H9 (cell line): ENCODE results near the gene SHISAL2B. TPM values are rescaled to one million over a fixed set of nuclear protein-coding genes. Genes with fewer than 3 reads are reported as not detected.

Source experiments
- DNase-seq: peaks from one replicate; pipeline ENCODE4 v3.0.0-alpha.2; 2017
- H2AFZ ChIP-seq: one replicate; pipeline ENCODE4 v1.6.1; 2013; ENCODE audit warnings: mild to moderate bottlenecking, low read length, control low read depth, moderate library complexity
- H2AK5ac ChIP-seq: 2 replicates; pipeline ENCODE4 v1.6.1; 2013; ENCODE audit warnings: low read length, control low read depth, mixed read lengths; ENCODE audit not compliant: insufficient read length
- H2BK120ac ChIP-seq: one replicate; pipeline ENCODE4 v1.6.1; 2013; ENCODE audit warnings: low read depth, mild to moderate bottlenecking, low read length, control low read depth, inconsistent platforms; ENCODE audit not compliant: poor library complexity, severe bottlenecking
- H2BK12ac ChIP-seq: 2 replicates; pipeline ENCODE4 v1.6.1; 2013; ENCODE audit warnings: low read length, control low read depth, mixed read lengths, low read depth; ENCODE audit not compliant: insufficient read length
- H2BK15ac ChIP-seq: 2 replicates; pipeline ENCODE4 v1.6.1; 2013; ENCODE audit warnings: low read depth, low read length, control low read depth
- H2BK20ac ChIP-seq: one replicate; pipeline ENCODE4 v1.6.1; 2013; ENCODE audit warnings: low read depth, mild to moderate bottlenecking, low read length, control low read depth, inconsistent platforms; ENCODE audit not compliant: poor library complexity, severe bottlenecking
- H2BK5ac ChIP-seq: 2 replicates; pipeline ENCODE4 v1.6.1; 2013; ENCODE audit warnings: low read length, control low read depth, mixed read lengths; ENCODE audit not compliant: insufficient read length
- H3K14ac ChIP-seq: 2 replicates; pipeline ENCODE4 v1.6.1; 2013; ENCODE audit warnings: low read length, control low read depth; ENCODE audit not compliant: insufficient read depth
- H3K18ac ChIP-seq: 2 replicates; pipeline ENCODE4 v1.6.1; 2013; ENCODE audit warnings: low read depth, mild to moderate bottlenecking, mixed read lengths, low read length, control low read depth; ENCODE audit not compliant: insufficient read length
- H3K23ac ChIP-seq: 2 replicates; pipeline ENCODE4 v1.6.1; 2013; ENCODE audit warnings: low read length, control low read depth, mixed read lengths, low read depth; ENCODE audit not compliant: insufficient read length
- H3K23me2 ChIP-seq: 2 replicates; pipeline ENCODE4 v1.6.1; 2013; ENCODE audit warnings: low read depth, mild to moderate bottlenecking, mixed read lengths, low read length, control low read depth; ENCODE audit not compliant: insufficient read length, poor library complexity, severe bottlenecking
- H3K27ac ChIP-seq: 2 replicates; pipeline ENCODE4 v1.5.1; 2013; ENCODE audit warnings: low read length, control low read depth, mixed read lengths, low read depth; ENCODE audit not compliant: insufficient read length
- H3K27me3 ChIP-seq: 2 replicates; pipeline ENCODE4 v1.6.1; 2013; ENCODE audit warnings: low read length, control low read depth, inconsistent platforms; ENCODE audit not compliant: insufficient read depth
- H3K4ac ChIP-seq: 2 replicates; pipeline ENCODE4 v1.6.1; 2013; ENCODE audit warnings: low read depth, mild to moderate bottlenecking, control low read depth, inconsistent platforms, low read length, moderate library complexity
- H3K4me1 ChIP-seq: 2 replicates; pipeline ENCODE4 v1.6.1; 2013; ENCODE audit warnings: low read length, control low read depth, inconsistent platforms; ENCODE audit not compliant: insufficient read depth
- H3K4me2 ChIP-seq: 2 replicates; pipeline ENCODE4 v1.6.1; 2013; ENCODE audit warnings: low read length, control low read depth, mixed read lengths; ENCODE audit not compliant: insufficient read length, insufficient read depth
- H3K56ac ChIP-seq: 2 replicates; pipeline ENCODE4 v1.6.1; 2013; ENCODE audit warnings: low read depth, mild to moderate bottlenecking, mixed read lengths, low read length, control low read depth; ENCODE audit not compliant: insufficient read length
- H3K79me1 ChIP-seq: 2 replicates; pipeline ENCODE4 v1.6.1; 2013; ENCODE audit warnings: low read depth, mild to moderate bottlenecking, moderate library complexity, low read length, control low read depth, inconsistent platforms; ENCODE audit not compliant: insufficient read depth, poor library complexity, severe bottlenecking
- H3K79me2 ChIP-seq: 2 replicates; pipeline ENCODE4 v1.6.1; 2013; ENCODE audit warnings: low read length, control low read depth, inconsistent platforms; ENCODE audit not compliant: insufficient read depth
- H3K9ac ChIP-seq: 2 replicates; pipeline ENCODE4 v1.6.1; 2013; ENCODE audit warnings: low read length, control low read depth, mixed read lengths; ENCODE audit not compliant: insufficient read length; ENCODE audit errors: extremely low read depth
- H3K9me3 ChIP-seq: one replicate; pipeline ENCODE4 v1.6.1; 2013; ENCODE audit warnings: low read depth, low read length, inconsistent platforms; ENCODE audit not compliant: control insufficient read depth
- H3T11ph ChIP-seq: one replicate; pipeline ENCODE4 v1.6.1; 2013; ENCODE audit warnings: mild to moderate bottlenecking, low read length, control low read depth, inconsistent platforms
- H4K20me1 ChIP-seq: one replicate; pipeline ENCODE4 v1.6.1; 2013; ENCODE audit not compliant: control insufficient read depth, insufficient read length, insufficient read depth
- H4K5ac ChIP-seq: 2 replicates; pipeline ENCODE4 v1.6.1; 2013; ENCODE audit warnings: low read depth, mild to moderate bottlenecking, mixed read lengths, low read length, control low read depth; ENCODE audit not compliant: insufficient read length
- H4K8ac ChIP-seq: replicated peaks from 2 replicates; pipeline ENCODE4 v1.6.1; 2013; ENCODE audit warnings: low read length, control low read depth, mixed read lengths, low read depth; ENCODE audit not compliant: insufficient read length
- H4K91ac ChIP-seq: 2 replicates; pipeline ENCODE4 v1.6.1; 2013; ENCODE audit warnings: low read depth, mild to moderate bottlenecking, moderate library complexity, mixed read lengths, low read length, control low read depth; ENCODE audit not compliant: insufficient read length
- H3K27ac Mint-ChIP-seq, 3 experiments: 2 replicates in 2 of 3; 3 replicates in 1 of 3; pipeline ENCODE4 v1.8.0; 2020 to 2021; ENCODE audit warnings: mixed read lengths in 3 of 3, mild to moderate bottlenecking in 1 of 3, moderate library complexity in 1 of 3
- H3K27me3 Mint-ChIP-seq: 2 replicates; pipeline ENCODE4 v1.8.0; 2021; ENCODE audit warnings: low read depth, mild to moderate bottlenecking, moderate library complexity, mixed read lengths
- H3K36me3 Mint-ChIP-seq, 3 experiments: 2 replicates in 2 of 3; 3 replicates in 1 of 3; pipeline ENCODE4 v1.8.0; 2020 to 2021; ENCODE audit warnings: low read depth in 3 of 3, mixed read lengths in 3 of 3; ENCODE audit not compliant: insufficient read depth in 1 of 3
- H3K4me1 Mint-ChIP-seq, 2 experiments: 2 replicates each; pipeline ENCODE4 v1.8.0; 2020; ENCODE audit warnings: mixed read lengths in 2 of 2
- H3K4me3 Mint-ChIP-seq, 2 experiments: 2 replicates in 1 of 2; 3 replicates in 1 of 2; pipeline ENCODE4 v1.8.0; 2020 to 2021; ENCODE audit warnings: mild to moderate bottlenecking in 2 of 2, mixed read lengths in 2 of 2, moderate library complexity in 1 of 2
- H3K9me3 Mint-ChIP-seq, 2 experiments: 2 replicates in 1 of 2; 3 replicates in 1 of 2; pipeline ENCODE4 v1.8.0; 2020; ENCODE audit warnings: mild to moderate bottlenecking in 2 of 2, mixed read lengths in 2 of 2, moderate library complexity in 1 of 2
- CTCF ChIP-seq: fragments of 200-600 bp; sonication (generic); conservative IDR thresholded peaks from 3 replicates; pipeline ENCODE4 v1.8.0; 2021; ENCODE audit warnings: antibody characterized with exemption, mild to moderate bottlenecking
- WGBS: extraction: QIAGEN DNeasy Blood & Tissue Kit; methylation state at CpG from one replicate; pipeline ENCODE4 v1.1.7; 2013; ENCODE audit warnings: missing lambda C conversion rate, low lambda C conversion rate, mixed read lengths; ENCODE audit not compliant: insufficient read length; ENCODE audit errors: extremely low coverage; 5-methylcytosine and 5-hydroxymethylcytosine counted together
- total RNA-seq: library from RNA; stranded (reverse); gene quantifications from 2 replicates; pipeline ENCODE4 v1.2.1, GENCODE V29; 2021

Gene SHISAL2B
- total RNA-seq, 1 experiment from 2014 or later, result 5.0 TPM

- Mint-ChIP-seq H3K27ac (peak overlapping the region in 2 of 3 experiments; percentile 37 to 88; a peak in 4 of 7 replicates), H3K36me3 (peaks cover 3 to 30% (median 21%) of the 10 kb centered on the region in 3 experiments), H3K4me1 (peaks cover 15 to 23% of the 10 kb centered on the region in 2 experiments), H3K9me3 (no peaks in the 10 kb centered on the region), H3K4me3 (no peak overlapping the region), H3K27me3 (no peaks in the 10 kb centered on the region)
- no peak overlapping the region for H3K27ac ChIP-seq
- H2BK120ac ChIP-seq, result no peak overlapping the region
- H3K4ac ChIP-seq, result no peak overlapping the region
- H3K79me1 ChIP-seq, result no peaks in the 10 kb centered on the region
- H3K4me1 ChIP-seq, result no peaks in the 10 kb centered on the region
- no peak overlapping the region for H2AFZ ChIP-seq
- no peak overlapping the region for H3K9ac ChIP-seq
- no peak overlapping the region for H3K14ac ChIP-seq
- H2BK12ac ChIP-seq, result no peak overlapping the region
- no peaks in the 10 kb centered on the region for H3K9me3 ChIP-seq
- no peak overlapping the region for H3K56ac ChIP-seq
- no peaks in the 10 kb centered on the region for H3K23me2 ChIP-seq
- no peak overlapping the region for H2BK20ac ChIP-seq
- no peak overlapping the region for H3K4me2 ChIP-seq
- H3K23ac ChIP-seq, result no peak overlapping the region
- H4K8ac ChIP-seq, result no peak overlapping the region
- no peak for DNase-seq
- TF ChIP-seq CTCF, result no peak
- WGBS, result no CpG with 5 or more reads among the region's 3 CpGs
- H3K27me3 ChIP-seq, result no peaks in the 10 kb centered on the region
- no peak overlapping the region for H4K91ac ChIP-seq
- H3K18ac ChIP-seq, result no peak overlapping the region
- H3T11ph ChIP-seq, result no peak overlapping the region
- H4K5ac ChIP-seq, result no peak overlapping the region
- no peak overlapping the region for H2AK5ac ChIP-seq
- no peaks in the 10 kb centered on the region for H4K20me1 ChIP-seq
- H2BK15ac ChIP-seq, result no peak overlapping the region
- no peak overlapping the region for H2BK5ac ChIP-seq
- peaks cover 4% of the 10 kb centered on the region; the same call in 1 of the 2 replicates for H3K79me2 ChIP-seq
These were observed 68.6 kb downstream of the SHISAL2B start for GRCh38 chr5:64758901-64759300.
